ENCODE results near the gene MC4R. TPM values are rescaled to one million over a fixed set of nuclear protein-coding genes. Genes with fewer than 3 reads are reported as not detected.
"Not testable (repeated sequence)": the region's sequence is repeated elsewhere in the genome, so short reads cannot be mapped to it uniquely, and the experiment has no call there.

The MC4R gene
- total RNA-seq, result not detected in 2 replicates

GRCh38 chr18:60372596-60372995 lies at the start of gene MC4R:
TSS of gene MC4R (minus strand) at chr18:60372775. CDS start at chr18:60372349, 426 bp downstream.
- no peak for DNase-seq (ENCODE audit: extremely low read depth, low read depth, low spot score)

DNA sequence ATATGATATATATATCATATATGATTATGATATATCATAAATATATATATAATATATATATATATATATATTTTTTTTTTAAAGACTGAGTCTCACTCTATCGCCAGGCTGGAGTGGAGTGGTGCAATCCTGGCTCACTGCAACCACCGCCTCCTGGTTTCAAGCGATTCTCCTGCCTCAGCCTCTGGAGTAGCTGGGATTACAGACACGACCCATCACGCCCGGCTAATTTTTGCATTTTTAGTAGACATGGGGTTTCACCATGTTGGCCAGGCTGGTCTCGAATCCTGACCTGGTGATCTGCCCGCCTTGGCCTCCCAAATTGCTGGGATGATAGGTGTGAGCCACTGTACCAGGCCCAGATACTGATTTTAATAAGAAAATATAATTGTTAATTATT lies 49.7 kb upstream of the MC4R start:
- DNase-seq (ENCODE audit: extremely low read depth, low read depth, low spot score), result not testable (repeated sequence)

- DNase-seq (ENCODE audit: extremely low read depth, low read depth, low spot score), result no peak
Observed at GRCh38 chr18:60421356-60422118, 49.0 kb upstream of the MC4R start.

DNA sequence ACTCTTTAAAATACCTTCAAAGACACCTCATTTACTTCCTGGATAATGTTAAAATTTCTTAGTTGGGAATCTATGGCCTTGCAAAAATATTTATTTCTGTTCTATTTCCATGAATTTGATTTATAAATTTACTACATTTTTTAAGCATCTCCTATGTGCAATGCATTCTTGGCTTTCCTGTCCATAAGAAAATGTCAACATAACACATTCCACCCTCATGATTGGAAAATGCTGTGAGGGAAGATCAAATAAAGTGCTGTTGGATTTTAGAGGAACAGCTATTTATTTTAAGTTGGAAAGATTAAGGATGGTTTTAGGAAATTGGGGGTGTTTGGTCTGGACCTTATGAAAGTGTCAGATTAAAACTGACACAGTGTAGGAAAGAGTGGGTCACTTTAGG lies 45.4 kb upstream of the MC4R start:
- no peak for DNase-seq (ENCODE audit: extremely low read depth, low read depth, low spot score)

GRCh38 chr18:60413944-60414547 lies 41.5 kb upstream of the MC4R start:
- no peak for DNase-seq (ENCODE audit: extremely low read depth, low read depth, low spot score)

DNA sequence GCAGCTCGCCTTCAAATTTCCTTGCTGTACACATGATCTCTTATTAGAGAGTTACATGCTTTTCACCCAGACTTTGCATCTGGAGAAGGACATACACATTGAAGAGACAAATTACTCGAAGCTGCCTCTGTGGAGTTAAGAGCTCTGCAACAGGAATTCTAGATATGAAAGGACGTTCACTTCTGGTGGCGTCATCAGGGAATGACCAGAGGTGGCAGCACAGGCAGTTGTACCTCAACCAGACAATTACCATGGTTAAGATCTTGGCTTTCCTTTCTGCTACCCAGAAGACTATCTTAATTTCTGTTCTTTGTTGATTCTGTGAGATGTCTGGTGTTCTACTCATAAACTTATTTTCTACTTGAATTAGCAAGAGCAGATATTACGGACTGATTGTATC lies 39.1 kb upstream of the MC4R start:
- DNase-seq (ENCODE audit: extremely low read depth, low read depth, low spot score), result no peak

DNA sequence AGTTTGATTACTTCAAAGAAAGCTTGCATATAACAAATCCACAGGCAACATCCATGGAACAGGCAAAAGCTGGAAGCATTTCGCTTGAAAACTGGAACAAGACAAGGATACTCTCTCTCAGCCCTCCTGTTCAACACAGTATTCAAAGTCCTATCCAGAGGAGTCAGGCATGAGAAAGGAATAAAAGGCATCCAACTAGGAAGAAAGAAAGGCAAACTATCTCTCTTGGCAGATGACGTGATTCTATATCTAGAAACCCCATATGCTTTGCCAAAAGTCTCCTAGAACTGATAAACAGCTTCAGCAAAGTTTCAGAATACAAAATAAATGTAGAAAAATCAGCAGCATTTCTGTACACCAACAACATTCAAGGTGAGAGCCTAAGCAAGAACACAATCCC lies 34.1 kb upstream of the MC4R start:
- DNase-seq (ENCODE audit: extremely low read depth, low read depth, low spot score), result no peak

GRCh38 chr18:60404486-60405085 lies 32.0 kb upstream of the MC4R start:
- DNase-seq (ENCODE audit: extremely low read depth, low read depth, low spot score), result no peak

DNA sequence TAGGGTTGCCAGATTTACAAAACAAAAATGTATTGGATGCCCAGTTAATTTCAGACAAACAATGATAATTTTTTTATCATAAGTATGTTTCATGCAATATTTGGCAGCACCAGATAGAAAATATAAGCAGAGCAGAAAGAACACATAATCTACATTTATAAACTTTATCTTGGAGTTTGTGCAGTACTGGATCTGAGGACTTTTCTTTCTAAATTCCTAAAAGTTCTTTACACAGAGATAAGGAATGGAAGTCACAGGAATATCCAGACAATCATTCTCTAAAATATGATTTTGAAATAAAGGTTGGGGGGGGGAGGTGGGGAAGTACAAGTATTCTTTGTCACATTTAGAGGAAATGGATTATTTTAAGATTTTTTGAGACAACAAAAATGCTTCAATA lies 28.8 kb upstream of the MC4R start:
- no peak for DNase-seq (ENCODE audit: extremely low read depth, low read depth, low spot score)

DNA sequence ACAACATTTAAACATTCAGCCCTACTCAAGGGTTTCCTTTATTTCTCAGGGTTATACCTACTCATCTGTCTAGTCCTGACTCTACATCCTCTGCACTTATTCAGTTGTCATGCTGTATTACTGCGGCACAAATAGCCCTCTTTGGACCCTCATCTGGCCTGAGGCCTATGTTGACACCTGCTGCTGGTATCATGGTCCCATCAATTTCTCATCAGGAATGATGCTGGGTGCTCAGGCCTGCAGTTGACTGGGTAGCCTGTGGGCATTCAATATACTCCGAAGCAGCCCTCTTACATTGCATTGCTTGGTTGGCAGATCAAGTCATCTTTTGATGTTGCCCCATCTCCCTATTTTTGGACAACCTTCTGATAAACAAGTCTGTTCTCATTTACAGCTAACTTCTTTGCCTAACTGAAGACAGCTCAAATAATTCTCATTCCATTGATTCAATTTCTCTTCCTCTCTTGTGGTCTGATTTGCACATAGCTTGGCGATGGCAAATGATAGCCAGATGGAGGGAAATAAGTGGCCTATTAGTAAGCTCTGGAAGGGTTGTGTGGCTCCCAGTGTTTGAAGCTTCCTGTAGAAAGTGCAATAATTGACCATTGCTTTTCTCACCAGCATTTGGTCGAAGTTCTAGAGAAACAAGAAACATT lies 19.1 kb upstream of the MC4R start:
- DNase-seq (ENCODE audit: extremely low read depth, low read depth, low spot score), result no peak

DNA sequence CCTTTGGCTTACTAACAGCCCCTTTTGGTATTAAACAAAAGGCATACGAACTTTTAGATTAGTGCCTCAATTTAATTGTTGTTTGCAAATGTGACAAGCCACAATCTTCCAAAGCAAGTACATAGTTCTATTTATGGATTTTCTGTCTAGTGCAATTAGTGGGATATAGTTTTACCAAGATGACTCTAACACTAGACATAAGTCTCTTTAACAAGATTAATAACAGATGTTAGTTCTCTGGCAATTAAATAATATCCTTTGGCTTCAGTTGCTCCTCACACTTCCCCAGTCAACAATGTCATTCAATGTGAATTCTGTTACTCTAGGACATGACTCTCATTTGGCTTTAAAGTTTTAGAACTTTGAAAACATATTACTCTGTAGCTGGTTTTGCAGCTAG lies 16.7 kb upstream of the MC4R start:
- no peak for DNase-seq (ENCODE audit: extremely low read depth, low read depth, low spot score)

- DNase-seq (ENCODE audit: extremely low read depth, low read depth, low spot score), result no peak
Observed at GRCh38 chr18:60385693-60386092, 13.1 kb upstream of the MC4R start.

DNA sequence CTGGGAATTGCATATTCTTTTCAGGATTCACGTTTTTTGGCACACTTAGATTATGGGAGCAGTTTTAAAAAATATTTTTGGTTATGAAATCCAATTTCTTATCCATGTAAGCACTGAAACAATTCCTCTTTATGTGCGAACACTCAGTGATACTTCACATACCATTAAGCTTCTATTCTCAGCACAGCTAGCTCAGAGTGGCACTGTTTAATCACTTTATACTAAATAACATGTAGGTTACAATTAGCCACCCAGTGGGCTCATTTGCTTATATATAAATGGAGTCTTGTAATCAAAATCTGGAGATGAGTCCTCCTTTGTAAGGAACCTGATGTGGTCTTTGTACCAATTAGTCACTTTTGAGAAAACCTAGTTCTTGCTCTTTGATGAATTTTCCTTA lies 11.3 kb upstream of the MC4R start:
- no peak for DNase-seq (ENCODE audit: extremely low read depth, low read depth, low spot score)

GRCh38 chr18:60377778-60378469 lies 5.3 kb upstream of the MC4R start:
- DNase-seq (ENCODE audit: extremely low read depth, low read depth, low spot score), result no peak

DNA sequence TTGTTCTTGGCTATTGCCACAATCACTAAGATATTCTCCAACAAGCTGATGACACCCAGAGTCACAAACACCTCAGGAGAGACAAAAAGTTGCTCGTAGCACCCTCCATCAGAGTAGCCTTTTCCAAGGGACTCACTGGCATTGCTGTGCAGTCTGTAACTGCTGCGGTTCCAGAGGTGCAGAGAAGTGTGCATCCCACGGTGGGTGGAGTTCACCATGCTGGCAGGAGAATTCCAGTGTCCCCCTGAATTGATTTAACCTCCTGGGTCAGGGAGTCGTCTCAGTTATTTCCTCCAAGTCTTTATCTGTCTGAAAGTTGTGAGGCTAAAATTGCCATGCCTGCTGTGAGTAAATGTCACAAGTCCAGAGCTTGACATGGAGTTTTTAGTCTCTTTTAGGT lies 443 bp downstream of the MC4R start:
- no peak for DNase-seq (ENCODE audit: extremely low read depth, low read depth, low spot score)

GRCh38 chr18:60358516-60358915 lies 14.1 kb downstream of the MC4R start:
- no peak for DNase-seq (ENCODE audit: extremely low read depth, low read depth, low spot score)

GRCh38 chr18:60350941-60351340 lies 21.6 kb downstream of the MC4R start:
- DNase-seq (ENCODE audit: extremely low read depth, low read depth, low spot score), result no peak

GRCh38 chr18:60350150-60350549 lies 22.4 kb downstream of the MC4R start:
- no peak for DNase-seq (ENCODE audit: extremely low read depth, low read depth, low spot score)

- DNase-seq (ENCODE audit: extremely low read depth, low read depth, low spot score), result no peak
Observed at GRCh38 chr18:60347526-60348045, 25.0 kb downstream of the MC4R start.

DNA sequence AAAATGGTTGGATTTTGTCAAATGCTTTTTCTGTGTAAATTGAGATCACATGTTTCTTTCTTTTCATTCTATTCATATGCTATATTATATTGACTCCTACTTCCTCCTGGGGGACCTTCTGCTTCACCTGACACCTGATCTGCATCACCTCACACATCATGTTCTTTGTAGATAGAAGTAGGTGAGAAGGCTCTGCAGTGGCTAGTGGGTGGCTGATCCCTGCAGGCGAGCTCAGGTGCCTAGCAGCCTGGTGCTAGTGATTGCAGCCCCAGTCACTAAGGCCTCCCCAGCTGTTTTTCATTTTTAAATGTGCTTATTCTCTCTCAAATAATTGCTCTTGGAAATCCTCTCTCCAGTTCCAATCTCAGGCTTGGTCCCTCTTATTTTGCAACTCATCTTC lies 33.6 kb downstream of the MC4R start:
- no peak for DNase-seq (ENCODE audit: extremely low read depth, low read depth, low spot score)

DNA sequence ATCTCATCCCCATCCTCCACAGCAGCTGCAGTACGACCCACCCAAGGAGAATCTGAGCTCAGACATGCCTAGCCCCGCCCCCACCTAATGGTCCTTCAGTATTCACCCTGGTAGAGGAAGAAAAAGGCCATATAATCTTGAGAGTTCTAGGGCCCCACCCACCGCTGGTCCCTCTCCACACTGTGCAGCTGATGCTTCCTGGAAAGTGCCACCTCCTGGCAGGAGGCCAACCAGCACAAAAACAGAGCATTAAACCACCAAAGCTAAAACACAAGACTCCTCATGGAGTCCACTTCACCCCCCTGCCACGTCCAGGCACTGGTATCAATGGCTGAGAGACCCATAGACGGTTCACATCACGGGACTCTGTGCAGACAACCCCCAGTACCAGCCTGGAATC lies 40.7 kb downstream of the MC4R start:
- no peak for DNase-seq (ENCODE audit: extremely low read depth, low read depth, low spot score)

Measured in glomerular endothelial cell (primary cell).